Endometrium (tissue), 2 donors: ENCODE measurements around the gene SUSD3.
A peak's percentile ranks its signal among the peaks of the same experiment; 100 is the strongest.
"Not testable (repeated sequence)": the region's sequence is repeated elsewhere in the genome, so short reads cannot be mapped to it uniquely, and the experiment has no call there.

ENCODE experiments used
- FAIRE-seq: peaks from 2 replicates; lab custom pipeline; 2012; peaks lifted over from hg19 to GRCh38; lab: Jason Lieb, UNC
- donor health status: control.
- donor health status: control.

The SUSD3 gene

DNA sequence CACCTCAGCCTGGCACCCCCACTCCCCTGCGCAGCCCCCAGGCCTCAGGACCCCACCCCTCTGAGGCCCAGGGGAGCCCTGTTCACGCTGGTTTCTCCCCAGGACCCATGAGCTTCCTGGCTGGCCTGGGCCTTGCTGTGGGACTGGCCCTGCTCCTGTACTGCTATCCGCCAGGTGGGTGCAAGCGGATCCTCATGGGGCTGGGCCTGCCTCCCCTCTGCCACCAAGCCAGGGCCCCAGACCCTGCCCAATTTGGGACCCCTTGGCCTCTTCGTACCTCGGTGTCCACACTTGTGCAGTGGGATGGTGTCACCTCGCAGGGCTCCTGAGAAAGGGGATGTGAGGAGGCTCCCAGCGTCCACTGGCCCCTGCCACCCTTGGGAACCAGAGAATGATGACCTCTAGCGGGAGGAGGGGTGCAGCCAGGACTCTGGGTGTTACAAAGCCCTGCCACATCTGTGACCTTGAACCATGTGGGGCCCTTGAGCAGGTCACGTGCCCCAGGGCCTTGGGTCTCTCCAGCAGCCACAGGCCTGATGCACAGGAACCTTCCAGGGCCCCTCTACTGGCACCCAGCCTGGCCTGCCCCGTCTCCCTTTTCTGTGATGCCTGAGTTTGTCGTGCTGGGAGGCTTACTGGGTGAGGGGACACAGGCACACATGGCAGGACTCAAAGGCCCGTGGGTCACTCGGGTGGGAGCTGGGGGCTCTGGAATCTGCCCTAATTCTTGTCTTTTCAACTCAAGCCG, 53.8 kb downstream of the SUSD3 start:
- no peak for FAIRE-seq

DNA sequence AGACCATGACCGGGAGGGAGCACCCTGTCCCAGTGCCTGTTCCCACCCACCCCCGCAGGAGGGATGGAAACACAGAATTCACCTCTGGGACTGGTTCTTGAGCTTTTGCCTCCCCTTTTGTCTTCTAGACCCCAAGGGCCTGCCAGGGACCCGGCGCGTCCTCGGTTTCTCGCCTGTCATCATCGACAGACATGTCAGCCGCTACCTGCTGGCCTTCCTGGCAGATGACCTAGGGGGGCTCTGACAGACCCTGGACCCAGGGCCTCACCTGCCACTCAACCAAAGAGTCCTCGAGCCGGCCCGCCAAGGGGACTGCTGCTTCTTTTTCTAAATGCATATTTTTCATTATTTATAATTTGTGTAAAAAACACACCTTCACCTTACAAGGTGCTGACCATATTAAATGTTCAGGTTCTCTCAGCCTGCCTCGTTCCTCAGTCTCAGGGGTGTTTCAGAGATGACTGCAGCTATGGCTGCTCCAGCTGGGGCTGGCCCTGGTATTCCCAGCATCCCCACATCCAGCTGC, 54.4 kb downstream of the SUSD3 start:
- no peak for FAIRE-seq

GRCh38 chr9:93114169-93114983, 55.9 kb downstream of the SUSD3 start:
- FAIRE-seq, result no peak

GRCh38 chr9:93114984-93115335, 56.5 kb downstream of the SUSD3 start:
- no peak for FAIRE-seq

- FAIRE-seq, result no peak
These were observed 57.1 kb downstream of the SUSD3 start for GRCh38 chr9:93115486-93116071.

DNA sequence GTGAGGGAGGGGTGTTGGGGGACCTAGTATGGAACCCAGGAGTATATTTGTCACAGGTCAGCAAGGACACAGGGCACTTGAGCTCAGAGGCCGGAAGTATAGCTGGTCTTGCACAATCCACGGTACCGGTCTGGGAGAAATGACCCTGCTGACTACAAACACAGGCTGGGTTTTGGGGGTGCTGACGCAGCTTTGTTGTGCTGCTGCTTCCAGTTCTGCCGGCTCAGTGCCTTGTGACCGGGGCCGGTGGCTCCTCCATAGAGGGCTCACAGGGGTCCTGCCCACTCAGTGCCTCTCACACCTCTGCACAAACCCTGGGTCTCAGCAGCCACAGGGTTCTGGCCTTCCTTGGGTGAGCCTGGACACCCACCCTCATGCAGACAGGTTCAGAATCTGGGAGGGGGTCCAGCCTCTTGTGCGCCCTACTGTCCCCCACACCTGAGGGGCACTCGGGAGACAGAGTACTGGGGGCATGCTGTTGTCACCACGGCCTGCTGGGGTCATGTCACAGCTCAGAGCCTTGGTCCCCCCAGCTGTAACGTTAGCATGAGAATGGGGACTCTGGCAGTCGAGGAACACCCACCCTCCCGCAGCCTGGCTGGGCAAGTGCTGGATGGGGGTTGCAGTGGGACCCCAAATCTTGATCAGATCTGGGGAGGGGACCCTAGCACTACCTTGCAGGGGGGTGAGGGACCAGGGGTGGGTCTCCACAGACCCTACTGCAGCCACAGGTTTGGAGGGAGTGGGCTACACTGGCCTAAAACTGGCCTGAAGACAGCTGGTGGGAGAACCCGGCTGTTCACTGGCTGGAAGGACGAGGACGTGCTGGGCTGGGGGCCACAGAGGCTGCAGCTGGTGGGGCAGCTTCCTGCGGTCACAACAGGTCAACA, 57.8 kb downstream of the SUSD3 start:
- no peak for FAIRE-seq

- not testable (repeated sequence) for FAIRE-seq
These were observed 59.0 kb downstream of the SUSD3 start for GRCh38 chr9:93117521-93117920.

DNA sequence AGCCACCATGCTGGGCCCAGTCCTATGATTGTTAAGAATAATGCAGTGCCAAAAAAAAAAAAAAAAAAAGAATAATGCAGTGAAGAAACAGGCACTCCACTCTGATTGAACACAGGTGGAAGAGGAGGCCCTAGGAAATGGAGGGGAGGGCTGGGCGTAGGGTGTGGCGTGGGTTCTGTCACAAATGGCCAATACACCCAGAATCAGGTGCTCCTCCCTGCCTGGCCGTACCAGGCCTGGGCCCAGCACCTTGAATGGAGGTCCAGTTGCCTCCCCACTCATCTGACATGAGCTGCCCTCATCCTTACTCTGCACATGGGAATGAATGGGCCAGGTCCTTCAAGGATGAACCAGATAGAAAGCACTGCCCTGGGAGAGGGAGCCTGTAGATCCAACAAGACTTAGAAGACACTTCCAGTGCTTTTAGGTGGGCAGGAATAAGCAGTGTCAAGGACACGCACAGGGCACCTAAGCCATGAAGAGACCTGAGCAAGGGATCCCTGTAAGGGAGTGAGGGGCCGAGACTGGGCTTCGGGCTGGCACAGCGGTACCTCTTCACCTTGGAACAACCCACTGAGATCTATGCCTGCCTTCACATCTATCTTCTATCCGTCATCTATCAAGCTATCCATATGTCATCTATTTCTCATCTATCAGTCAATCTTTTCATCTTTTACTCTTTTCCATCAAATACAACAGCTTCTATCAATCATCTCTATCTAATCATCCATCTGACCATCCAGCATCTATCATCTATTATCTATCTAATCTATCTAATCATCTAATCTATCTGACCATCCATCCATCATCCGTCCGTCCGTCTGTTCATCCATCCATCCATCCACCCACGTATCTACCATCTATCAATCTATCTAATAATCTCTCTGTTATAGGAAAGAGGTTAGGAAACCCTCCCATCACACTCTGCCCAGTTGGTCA, 59.7 kb downstream of the SUSD3 start:
- FAIRE-seq, result no peak

- FAIRE-seq, result no peak
These were observed 60.6 kb downstream of the SUSD3 start for GRCh38 chr9:93118863-93119702.

DNA sequence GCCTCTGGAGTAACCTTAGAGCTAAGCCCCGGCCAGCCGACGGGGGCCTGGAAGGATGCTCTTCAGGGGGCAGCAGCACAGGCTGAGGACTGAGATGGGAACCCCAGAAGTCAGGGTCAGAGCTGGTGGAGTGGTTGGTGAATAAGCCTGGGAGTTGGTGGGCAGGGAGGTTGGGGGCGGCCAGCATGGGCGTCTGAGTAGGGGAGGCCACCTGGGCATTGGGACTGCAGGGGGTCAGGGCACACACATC, 61.1 kb downstream of the SUSD3 start:
- no peak for FAIRE-seq

- FAIRE-seq, result peak; percentile 69
These were observed 61.7 kb downstream of the SUSD3 start for GRCh38 chr9:93119953-93120845.

DNA sequence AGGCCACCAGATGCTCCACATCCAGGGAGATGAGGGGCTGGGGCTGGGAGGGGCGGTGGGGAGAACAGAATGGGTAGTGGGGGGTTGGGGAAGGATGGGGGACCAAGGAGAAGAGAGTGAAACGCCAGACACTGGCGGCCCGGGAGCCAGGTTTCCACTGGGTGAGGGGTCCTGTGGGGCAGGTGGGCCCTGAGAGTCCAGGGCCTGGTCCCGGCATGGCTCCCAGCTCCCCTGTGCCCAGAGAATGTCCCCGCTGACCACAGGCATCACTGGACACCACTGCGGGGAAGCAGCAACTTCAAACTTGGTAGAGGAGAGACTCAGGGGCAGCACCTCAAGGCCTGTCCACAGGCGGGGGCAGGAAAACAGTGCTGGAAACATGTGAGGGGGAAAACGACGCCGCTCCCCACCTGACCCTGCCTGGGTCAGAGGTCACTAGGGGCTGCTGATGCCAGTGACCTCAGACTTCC, 62.4 kb downstream of the SUSD3 start:
- no peak for FAIRE-seq

DNA sequence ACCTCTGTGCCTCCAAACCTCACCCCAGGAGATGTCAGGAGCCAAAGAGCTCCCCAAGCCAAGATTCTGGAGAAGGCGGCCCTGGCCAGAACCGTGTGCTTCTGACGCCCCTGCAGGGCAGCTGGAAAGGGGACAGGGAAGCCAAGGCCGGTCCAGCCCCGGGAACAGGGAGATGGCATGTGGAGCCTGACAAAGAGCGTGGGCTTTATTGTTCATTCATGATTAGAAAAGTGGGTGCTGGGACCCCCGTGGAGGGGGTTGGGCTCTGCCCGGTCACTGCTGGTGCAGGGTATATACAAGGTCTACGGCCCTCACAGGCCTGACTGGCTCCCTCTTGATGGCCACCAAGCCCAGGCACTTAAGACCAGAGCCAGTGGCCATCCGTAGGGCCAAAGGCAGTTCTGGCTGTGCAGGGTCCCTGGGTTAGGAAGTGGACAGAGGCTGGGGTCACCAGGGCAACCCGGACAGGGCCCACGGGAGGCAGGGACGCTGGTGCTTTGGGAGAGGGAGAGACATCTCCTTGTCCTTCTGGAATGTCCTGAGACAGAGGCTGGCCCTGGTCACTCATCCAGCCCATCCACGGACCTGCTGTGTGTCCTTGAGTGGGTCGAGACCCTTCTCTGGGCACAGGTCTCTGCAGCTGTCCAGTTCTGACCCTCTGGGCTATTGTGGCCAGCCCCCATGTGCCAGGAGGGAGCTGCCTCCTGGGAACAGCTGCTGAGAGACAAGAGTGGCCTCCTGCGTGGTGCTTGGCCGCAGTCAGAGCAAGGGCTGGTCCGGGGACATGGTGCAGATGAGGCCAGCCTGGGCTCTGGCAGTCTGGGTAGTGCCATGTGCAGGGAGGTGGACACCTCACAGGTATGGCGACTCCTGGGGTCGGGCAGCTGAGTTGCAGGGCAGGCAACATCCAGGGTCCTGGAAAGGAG, 63.1 kb downstream of the SUSD3 start:
- FAIRE-seq, result no peak

- no peak for FAIRE-seq
These were observed 64.3 kb downstream of the SUSD3 start for GRCh38 chr9:93122721-93123221.

GRCh38 chr9:93123561-93124283, 65.2 kb downstream of the SUSD3 start:
- FAIRE-seq, result no peak

DNA sequence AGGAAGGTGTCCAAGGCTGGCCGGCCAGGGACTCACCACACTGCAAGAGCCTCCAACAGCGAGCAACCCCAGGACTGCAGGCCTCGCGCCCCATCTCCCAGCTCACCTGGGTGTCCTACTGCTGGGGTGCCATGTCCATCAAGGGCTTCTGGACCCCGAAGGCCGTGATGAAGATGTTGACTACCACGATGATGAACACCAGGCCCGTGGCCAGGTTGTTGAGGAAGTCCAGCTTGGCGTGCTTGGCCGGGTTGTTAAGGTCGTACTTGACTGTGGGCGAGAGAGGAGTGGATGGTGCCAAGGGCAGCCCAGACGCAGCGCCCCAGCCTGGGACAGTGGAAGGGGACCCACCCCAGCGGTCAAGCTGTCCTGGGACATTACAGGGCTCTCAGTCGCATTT, 66.3 kb downstream of the SUSD3 start:
- FAIRE-seq, result no peak

DNA sequence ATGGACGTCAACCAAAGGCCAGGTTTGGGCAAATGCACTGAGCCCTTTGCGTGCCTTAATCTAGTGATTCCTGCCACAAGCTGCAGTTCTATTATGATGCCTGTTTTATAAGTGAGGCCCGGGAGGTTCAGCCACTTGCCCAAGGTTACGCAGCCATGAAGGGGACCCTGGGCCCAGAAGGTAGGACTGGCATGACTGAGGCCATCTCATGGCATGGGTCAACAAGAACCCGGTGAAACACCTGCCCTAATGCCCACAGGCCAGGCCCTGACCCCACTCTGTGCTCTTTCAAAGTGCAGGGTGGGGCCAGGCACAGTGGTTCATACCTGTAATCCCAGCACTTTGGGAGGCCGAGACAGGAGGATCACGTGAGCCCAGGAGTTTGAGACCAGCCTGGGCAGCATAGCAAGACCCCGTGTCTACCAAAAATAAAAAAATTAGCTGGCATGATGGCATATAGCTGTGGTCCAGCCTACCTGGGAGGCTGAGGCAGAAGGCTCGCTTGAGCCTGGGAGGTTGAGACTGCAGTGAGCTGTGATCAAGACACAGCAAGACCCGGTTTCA, 66.9 kb downstream of the SUSD3 start:
- FAIRE-seq, result no peak
